Osteocyte (in vitro differentiated cells): ENCODE data around the gene RGS10. TPM values are rescaled to one million over a fixed set of nuclear protein-coding genes. Genes with fewer than 3 reads are reported as not detected.

Experiments
- DNase-seq: peaks from one replicate; pipeline ENCODE4 v3.0.0; 2021; ENCODE audit warnings: mixed read lengths; ENCODE audit not compliant: unreplicated experiment; ENCODE audit errors: extremely low spot score
- H3K27ac Mint-ChIP-seq: one replicate; pipeline ENCODE4 v1.8.0; 2021; ENCODE audit warnings: mild to moderate bottlenecking, mixed read lengths; ENCODE audit not compliant: unreplicated experiment
- H3K27me3 Mint-ChIP-seq: one replicate; pipeline ENCODE4 v1.8.0; 2021; ENCODE audit warnings: mixed read lengths; ENCODE audit not compliant: unreplicated experiment
- H3K36me3 Mint-ChIP-seq: one replicate; pipeline ENCODE4 v1.8.0; 2021; ENCODE audit warnings: mixed read lengths; ENCODE audit not compliant: unreplicated experiment
- H3K4me1 Mint-ChIP-seq: one replicate; pipeline ENCODE4 v1.8.0; 2021; ENCODE audit warnings: mixed read lengths; ENCODE audit not compliant: unreplicated experiment
- H3K4me3 Mint-ChIP-seq: one replicate; pipeline ENCODE4 v1.8.0; 2021; ENCODE audit warnings: mild to moderate bottlenecking, moderate library complexity, mixed read lengths; ENCODE audit not compliant: unreplicated experiment
- H3K9me3 Mint-ChIP-seq: one replicate; pipeline ENCODE4 v1.8.0; 2021; ENCODE audit warnings: mixed read lengths; ENCODE audit not compliant: unreplicated experiment
- total RNA-seq: library from RNA; stranded (reverse); gene quantifications from 2 replicates; pipeline ENCODE4 v1.2.1, GENCODE V29; 2021
- TF ChIP-seq, protein P1 (sequence below): fragments of 200-600 bp; sonication (generic); IDR thresholded peaks from 2 replicates; pipeline ENCODE4 v1.5.0; 2021; ENCODE audit warnings: antibody characterized with exemption, mild to moderate bottlenecking, moderate library complexity

Gene RGS10
- total RNA-seq, 1 donor from 2014 or later = 23.3 TPM

DNA sequence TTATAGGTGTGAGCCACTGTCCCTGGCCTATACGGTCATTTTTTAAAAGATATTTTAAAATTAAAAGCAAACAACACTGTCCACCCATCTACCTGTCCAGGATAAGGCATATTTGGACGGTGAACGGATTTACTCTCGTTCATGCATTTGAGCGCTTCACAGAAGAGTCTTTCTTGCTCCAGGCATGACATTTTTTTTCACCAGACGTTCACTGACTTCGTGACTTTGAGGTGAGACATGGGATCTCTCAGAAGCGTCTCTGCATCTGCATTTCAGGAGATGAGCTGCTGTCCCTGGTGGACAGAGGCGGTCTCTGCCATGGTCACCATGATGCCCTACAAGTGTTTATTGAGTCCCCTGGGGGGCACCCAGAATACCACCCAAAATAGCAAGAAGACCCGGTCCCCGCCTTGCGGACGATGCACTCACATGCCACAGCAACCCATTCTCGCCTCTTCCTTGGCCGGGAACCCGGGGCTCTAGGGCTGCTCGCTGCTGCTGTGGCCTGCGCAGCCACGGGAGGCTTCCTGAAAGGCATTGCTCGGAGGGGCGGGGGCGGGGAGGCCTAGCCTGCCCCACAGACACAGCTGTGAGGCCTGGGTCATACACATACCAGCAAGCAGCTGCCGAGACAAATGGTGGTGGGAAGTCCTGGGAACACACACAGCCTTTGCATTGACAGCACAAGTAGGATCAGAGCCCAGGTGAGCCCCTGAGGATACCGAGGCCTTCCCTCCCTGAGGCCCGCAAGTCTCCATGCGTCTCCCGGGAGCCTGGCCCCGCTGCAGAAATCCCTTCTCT lies 84.4 kb downstream of the RGS10 start:
- Mint-ChIP-seq H3K27me3 (peaks cover 9% of the 10 kb centered on the region), H3K9me3 (peaks cover 6% of the 10 kb centered on the region), H3K27ac (no peak overlapping the region), H3K36me3 (peaks cover 11% of the 10 kb centered on the region), H3K4me3 (no peak overlapping the region), H3K4me1 (no peaks in the 10 kb centered on the region)
- DNase-seq = no peak
- TF ChIP-seq, protein P1, sequence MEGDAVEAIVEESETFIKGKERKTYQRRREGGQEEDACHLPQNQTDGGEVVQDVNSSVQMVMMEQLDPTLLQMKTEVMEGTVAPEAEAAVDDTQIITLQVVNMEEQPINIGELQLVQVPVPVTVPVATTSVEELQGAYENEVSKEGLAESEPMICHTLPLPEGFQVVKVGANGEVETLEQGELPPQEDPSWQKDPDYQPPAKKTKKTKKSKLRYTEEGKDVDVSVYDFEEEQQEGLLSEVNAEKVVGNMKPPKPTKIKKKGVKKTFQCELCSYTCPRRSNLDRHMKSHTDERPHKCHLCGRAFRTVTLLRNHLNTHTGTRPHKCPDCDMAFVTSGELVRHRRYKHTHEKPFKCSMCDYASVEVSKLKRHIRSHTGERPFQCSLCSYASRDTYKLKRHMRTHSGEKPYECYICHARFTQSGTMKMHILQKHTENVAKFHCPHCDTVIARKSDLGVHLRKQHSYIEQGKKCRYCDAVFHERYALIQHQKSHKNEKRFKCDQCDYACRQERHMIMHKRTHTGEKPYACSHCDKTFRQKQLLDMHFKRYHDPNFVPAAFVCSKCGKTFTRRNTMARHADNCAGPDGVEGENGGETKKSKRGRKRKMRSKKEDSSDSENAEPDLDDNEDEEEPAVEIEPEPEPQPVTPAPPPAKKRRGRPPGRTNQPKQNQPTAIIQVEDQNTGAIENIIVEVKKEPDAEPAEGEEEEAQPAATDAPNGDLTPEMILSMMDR = no peak

DNA sequence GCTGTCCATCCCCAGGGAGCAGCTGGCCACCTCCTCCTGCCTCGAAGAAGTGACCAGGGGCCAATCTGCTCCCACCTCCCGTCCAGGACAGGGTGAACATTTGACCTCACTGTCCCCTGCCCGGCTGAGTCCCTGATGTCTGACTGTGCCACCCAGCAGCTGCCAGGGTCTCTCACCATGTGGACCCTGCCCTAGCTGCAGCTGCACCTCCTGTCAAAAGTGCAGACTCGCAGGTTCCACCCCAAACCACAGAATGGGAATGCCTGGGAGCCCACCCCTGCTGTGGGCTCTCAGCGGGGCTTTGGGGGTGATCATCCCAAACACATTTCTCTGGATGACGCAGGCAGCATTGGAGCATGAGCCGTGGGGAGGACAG lies 86.1 kb downstream of the RGS10 start:
- no peak for DNase-seq
- Mint-ChIP-seq H3K4me3 (no peak overlapping the region), H3K27me3 (no peaks in the 10 kb centered on the region), H3K36me3 (peaks cover 13% of the 10 kb centered on the region), H3K9me3 (no peaks in the 10 kb centered on the region), H3K27ac (no peak overlapping the region), H3K4me1 (no peaks in the 10 kb centered on the region)
- TF ChIP-seq, protein P1 = no peak

DNA sequence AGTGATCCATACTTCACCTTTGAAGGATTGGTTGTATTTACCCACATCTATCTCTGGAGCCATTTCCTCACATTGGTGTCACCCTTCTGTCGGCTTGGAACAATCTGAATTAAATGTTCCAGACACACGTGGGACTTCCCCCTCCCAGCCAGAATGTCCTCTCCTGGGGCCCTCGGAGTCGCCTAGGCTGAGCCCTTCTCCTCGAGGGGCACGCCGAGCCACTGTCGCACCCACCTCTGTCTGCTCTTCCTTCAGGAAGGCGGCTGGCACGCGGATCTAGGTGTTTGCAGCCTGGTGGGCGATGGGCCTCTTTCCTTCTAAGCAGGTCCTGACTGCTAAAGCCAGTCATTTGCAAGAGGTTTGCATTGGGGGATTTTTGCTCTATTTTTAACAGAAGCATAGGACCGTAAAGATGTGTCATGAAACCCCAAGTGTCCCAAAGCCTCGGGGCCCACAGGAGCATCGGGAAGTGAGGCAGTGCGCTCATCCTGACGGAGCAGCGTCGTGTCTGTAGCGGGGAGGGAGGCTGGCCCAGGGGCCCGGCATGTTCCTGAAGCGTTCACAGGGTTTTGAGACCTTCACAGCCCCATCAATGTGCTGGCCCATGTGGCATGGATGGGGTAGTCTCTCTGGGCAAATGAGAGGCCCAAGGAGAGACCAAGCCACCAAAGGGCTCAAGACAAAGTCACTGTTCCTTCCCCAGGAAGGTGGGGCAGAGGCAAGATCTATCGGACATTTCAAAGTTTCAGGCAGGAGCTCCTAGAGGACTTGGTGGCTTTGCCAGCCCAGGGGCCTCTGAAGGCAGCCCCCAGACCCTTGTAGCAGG lies 86.7 kb downstream of the RGS10 start:
- Mint-ChIP-seq H3K27ac (no peak overlapping the region), H3K4me3 (no peak overlapping the region), H3K9me3 (no peaks in the 10 kb centered on the region), H3K27me3 (no peaks in the 10 kb centered on the region), H3K4me1 (no peaks in the 10 kb centered on the region), H3K36me3 (peaks cover 13% of the 10 kb centered on the region)
- DNase-seq = no peak
- TF ChIP-seq, protein P1 = no peak

DNA sequence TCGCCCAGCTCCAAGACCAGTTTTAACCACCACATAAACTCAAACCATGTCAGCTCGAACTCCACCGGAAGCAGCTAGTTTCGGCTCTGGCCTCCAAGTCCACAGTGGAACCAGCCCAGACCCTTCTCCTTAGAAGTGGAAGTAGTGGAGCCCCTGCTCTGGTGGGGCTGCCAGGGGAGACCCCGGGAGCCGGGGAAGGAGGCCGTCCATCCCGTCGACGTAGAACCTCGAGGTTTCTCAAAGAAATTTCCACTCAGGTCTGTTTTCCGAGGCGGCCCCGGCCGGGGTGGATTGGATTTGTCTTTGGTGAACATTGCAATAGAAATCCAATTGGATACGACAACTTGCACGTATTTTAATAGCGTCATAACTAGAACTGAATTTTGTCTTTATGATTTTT lies 87.5 kb downstream of the RGS10 start:
- H3K27ac Mint-ChIP-seq = no peak overlapping the region
- no peaks in the 10 kb centered on the region for H3K27me3 Mint-ChIP-seq
- TF ChIP-seq, protein P1 = no peak
- no peak overlapping the region for H3K4me3 Mint-ChIP-seq
- DNase-seq = no peak
- no peaks in the 10 kb centered on the region for H3K9me3 Mint-ChIP-seq
- H3K4me1 Mint-ChIP-seq = peaks cover 5% of the 10 kb centered on the region
- H3K36me3 Mint-ChIP-seq = peaks cover 14% of the 10 kb centered on the region

DNA sequence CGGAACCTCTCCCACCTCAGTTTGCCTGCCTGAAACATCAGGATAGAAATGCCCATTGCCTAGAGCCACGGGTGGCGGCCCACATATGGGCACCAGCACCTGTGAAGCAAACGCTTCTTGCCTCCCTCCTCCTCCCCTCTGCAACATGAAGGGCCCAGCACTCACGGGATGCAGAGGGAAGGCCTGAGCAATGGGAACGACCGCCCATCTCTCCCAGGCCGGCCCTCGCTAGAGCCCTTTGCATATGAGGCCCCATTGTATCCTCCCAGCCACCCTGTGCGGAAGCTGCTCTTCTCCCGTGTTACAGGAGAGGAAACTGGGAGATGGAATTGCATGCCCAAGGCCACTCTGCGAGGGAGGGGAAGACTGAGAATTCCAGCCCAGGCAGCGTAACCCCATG lies 88.2 kb downstream of the RGS10 start:
- H3K27ac Mint-ChIP-seq = no peak overlapping the region
- H3K9me3 Mint-ChIP-seq = no peaks in the 10 kb centered on the region
- no peak overlapping the region for H3K4me3 Mint-ChIP-seq
- no peak for DNase-seq
- peaks cover 16% of the 10 kb centered on the region for H3K36me3 Mint-ChIP-seq
- no peaks in the 10 kb centered on the region for H3K27me3 Mint-ChIP-seq
- TF ChIP-seq, protein P1 = no peak
- H3K4me1 Mint-ChIP-seq = peaks cover 11% of the 10 kb centered on the region
